ENCODE data around the gene ZNF718.

- TF ChIP-seq, protein P1, sequence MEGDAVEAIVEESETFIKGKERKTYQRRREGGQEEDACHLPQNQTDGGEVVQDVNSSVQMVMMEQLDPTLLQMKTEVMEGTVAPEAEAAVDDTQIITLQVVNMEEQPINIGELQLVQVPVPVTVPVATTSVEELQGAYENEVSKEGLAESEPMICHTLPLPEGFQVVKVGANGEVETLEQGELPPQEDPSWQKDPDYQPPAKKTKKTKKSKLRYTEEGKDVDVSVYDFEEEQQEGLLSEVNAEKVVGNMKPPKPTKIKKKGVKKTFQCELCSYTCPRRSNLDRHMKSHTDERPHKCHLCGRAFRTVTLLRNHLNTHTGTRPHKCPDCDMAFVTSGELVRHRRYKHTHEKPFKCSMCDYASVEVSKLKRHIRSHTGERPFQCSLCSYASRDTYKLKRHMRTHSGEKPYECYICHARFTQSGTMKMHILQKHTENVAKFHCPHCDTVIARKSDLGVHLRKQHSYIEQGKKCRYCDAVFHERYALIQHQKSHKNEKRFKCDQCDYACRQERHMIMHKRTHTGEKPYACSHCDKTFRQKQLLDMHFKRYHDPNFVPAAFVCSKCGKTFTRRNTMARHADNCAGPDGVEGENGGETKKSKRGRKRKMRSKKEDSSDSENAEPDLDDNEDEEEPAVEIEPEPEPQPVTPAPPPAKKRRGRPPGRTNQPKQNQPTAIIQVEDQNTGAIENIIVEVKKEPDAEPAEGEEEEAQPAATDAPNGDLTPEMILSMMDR (IDR thresholded peaks at IDR 0.05; ENCODE audit: low read depth, low read length), result no peak
- TF ChIP-seq EZH2phosphoT487 (IDR thresholded peaks at IDR 0.05; ENCODE audit: low read depth), result no peak
Observed at GRCh38 chr4:147233-147632, 22.9 kb downstream of the ZNF718 start.
